HG03521 (cell line): ENCODE measurements around the gene GUCA2A.

ENCODE experiments used
- ATAC-seq: cut with Tn5 transposase; IDR thresholded peaks from one replicate; pipeline ENCODE4 v1.9.1; 2021; ENCODE audit warnings: mild to moderate bottlenecking, moderate library complexity; ENCODE audit not compliant: unreplicated experiment

Gene GUCA2A

DNA sequence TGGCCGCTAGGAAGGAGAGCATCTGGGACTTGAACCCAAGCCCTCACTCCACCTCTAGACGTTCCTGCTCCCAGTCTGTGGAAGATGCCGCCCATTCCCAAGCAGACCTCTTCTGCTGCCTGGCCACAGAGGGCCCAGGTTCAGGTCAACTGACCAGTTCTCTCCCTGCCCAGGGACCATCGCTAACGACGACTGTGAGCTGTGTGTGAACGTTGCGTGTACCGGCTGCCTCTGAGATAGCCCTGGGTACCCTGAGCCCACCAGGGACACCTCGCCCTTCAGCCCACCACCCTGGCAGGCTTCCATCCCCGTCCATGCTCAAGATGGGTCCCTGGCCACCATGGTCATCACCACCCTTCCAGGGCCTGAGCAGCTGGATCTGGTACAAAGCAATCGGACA, 9.2 kb downstream of the GUCA2A start:
- no peak for ATAC-seq

DNA sequence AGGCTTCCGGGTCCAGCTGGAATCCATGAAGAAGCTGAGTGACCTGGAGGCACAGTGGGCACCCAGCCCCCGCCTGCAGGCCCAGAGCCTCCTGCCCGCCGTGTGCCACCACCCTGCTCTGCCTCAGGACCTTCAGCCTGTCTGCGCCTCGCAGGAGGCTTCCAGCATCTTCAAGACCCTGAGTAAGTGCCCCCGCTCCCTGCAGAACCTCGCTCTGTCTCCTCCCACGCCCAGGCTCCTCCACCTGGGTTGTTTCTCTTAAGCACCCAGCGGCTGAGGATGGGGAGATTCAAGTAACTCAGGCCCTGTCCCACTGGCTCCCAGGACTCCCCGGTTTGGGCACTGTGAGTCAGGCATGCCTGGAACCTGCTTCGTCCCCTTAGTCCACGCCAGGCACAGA, 9.9 kb downstream of the GUCA2A start:
- ATAC-seq: no peak

DNA sequence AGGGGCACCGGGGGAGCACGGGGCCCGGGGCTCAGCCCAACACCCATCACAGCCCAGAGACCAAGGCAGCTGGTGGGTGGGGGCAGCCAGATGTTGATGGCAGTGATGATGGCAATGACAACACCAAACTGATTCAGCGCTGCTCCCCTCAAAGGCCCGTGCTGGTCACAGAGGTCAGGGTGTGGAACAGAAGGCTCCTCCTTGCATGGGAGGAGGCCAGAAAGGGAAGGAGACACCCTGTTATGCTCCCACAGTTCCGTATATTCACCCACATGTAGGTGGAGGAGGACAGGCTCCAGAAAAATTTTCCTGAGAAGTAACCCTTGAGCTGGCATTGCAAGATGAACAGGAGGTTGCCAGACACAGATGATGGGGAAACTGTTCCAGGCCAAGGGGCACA, 10.9 kb downstream of the GUCA2A start:
- ATAC-seq: no peak

DNA sequence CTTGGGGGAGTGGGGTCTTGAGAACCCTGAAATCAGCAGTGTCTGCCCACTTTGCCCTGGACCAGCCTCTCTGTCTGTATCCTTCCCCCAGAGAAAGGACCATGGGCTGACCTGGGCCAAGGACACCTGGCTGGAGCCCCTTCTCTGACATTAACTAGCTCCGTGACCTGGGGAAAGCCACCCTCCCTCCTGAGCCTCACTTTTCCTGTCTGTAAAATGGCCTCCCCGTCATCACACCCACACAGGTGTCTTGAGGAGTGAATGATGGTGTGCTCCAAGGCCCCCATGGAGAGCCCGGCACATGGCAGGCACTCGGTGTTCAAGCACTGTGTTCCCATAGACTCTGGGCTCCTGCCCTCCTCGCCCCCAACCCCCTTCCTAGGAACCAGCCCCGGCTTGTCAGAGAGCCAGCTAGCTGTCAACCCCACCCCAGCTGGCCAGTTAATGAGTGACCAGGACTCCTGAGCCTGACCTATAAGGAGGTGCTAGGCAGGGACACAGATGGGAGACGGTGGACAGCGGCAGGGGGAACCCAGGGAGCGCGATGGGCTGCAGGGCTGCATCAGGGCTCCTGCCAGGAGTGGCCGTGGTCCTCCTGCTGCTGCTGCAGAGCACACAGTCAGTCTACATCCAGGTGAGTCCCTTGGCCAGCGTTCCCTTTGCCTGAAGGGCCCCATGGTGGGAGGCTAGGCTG, 11.5 kb downstream of the GUCA2A start, which contains the start of gene GUCA2B:
Gene GUCA2B, plus strand, starts transcription at position 504 of the 694 bp plus-strand sequence. Its CDS starts 41 bp downstream, at position 545.
- ATAC-seq: no peak

DNA sequence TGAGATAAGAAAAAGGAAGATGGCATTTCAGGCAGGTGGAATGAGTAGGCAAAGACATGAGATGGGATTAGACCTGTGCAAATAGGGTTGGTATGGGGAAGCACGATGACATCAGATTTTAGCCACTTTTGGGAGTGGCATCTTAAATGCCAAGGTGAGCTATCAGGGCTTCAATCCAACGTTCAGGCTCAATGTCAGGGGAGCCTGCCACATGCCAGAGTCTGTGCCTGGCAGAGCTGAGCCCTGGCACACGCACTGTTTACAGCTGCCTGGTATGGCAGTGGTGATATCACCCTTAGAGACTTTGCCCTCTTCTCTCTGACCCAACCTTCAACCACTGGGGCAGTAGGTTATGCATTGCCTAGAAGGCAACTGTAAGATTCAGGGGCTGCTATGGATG, 12.4 kb downstream of the GUCA2A start:
- no peak for ATAC-seq

DNA sequence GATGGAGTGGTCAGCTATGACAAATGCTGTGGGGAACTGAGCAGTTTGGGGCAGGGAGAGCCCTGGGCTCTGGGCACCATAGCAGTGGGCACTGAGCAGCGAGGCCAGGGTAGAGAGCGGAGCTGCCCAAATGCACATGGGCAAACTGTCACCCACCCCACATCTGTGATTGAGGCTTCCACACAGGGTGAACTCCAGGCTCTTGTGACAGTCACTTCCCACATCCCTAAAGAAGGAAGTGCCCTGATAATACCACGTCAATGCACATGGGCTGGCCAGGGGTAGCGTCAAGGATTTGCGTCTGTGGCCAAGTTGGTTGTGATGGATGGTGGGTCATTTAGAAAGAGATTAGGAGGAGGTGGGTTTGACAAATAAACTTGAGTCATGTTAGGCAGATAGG, 13.9 kb downstream of the GUCA2A start:
- ATAC-seq: no peak

DNA sequence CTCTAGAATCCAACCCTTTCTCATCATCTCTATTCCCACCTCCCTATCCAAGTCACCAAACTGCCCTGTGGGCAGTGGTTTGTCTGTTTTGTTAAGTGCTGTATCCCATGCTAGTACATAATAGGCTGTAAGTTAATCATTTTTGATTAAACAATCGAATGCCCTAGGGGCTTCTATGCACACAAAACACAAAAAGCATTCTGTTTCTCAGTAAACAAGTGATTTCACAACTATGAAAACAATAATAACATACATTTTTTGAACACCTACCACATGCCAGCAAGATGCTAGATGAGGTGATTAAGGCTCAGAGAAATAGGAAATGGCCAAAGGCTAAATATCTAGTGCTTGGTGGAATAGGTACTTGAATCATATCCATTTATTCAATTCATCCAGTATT, 16.4 kb downstream of the GUCA2A start:
- ATAC-seq: no peak

DNA sequence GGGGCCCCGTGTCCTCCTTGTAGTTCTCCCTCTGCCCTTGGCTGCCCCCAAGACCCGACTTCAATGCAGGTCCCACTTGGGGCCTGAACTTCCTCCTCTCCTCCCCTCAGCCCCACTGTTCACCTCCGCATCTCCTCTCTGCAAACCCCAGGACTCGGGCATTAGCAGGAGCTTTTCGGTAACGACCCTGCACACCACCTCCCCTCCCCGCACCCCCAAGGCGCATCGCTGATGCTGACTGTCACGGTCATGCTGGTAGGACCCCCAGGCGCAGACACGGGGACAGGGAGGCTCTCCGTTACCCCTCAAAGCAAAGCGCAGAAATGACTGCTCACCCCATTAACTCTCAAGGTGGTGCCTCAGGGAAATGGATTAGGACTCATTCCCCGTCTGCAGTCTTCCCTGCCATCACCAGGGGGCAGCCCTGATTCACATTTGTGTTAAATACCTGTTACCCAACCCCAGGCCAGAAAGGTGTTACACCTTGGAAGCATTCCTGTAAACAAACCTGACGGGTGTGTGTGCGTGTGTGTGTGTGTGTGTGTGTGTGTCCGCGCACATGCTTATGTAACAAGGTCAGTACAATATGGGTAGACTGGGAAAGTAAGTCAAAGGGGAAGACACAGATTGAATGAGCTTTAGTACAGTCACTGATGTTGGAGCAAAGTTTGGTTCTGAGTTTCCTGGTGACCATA, 17.8 kb downstream of the GUCA2A start:
- ATAC-seq: no peak

DNA sequence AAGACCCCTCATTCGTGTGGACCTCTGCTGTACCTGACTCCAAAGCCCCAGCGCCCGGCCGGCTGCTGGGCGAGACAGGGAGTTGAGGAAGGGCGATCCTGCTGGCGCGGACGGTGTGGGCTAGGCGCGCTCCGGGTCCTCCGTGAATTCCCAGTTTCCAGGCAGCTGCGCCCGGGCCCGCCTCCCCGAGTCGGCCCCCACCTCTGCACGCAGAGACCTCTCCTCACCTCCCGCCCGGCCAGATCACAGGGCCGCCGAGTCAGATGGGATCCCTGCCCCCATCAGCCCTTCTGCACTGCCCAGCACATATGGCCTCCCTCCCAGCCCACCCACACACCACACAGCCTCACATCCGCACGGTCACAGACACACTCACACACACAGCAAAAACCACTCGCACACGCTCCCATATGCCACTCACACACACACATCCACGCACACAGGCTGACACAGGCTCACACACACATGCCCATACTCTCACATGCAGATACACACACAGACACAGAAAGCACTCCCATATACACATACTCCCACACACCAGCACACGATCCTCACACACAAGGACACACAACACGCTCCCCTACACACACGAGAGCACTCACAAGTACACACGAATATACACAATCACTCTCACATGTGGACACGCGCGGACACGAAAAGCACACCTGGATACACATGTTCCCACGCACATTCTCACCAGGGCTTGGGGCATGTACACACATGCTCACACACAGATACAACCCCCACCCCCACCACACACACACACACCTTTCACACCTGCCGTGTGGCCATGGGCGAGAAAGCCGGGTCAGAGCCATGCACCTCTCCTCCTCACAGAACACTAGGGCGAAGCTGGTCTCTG, 18.6 kb downstream of the GUCA2A start:
- ATAC-seq: no peak

DNA sequence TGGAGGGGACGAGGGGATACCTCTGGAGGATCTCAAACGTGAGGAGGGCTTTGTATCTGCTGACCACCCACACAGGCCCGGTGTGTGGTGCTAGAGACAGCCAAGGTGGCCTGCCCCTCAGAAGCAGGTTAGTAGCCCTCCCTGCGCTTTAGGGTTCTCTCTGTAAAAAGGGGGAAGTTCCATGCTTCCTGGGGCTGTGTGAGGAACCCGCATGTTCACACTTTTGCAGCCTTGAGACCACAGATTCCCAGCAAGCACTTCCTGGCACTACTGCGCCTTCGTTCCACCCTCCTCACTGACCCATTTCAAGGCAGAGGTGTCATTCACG, 19.2 kb downstream of the GUCA2A start:
- ATAC-seq: no peak

DNA sequence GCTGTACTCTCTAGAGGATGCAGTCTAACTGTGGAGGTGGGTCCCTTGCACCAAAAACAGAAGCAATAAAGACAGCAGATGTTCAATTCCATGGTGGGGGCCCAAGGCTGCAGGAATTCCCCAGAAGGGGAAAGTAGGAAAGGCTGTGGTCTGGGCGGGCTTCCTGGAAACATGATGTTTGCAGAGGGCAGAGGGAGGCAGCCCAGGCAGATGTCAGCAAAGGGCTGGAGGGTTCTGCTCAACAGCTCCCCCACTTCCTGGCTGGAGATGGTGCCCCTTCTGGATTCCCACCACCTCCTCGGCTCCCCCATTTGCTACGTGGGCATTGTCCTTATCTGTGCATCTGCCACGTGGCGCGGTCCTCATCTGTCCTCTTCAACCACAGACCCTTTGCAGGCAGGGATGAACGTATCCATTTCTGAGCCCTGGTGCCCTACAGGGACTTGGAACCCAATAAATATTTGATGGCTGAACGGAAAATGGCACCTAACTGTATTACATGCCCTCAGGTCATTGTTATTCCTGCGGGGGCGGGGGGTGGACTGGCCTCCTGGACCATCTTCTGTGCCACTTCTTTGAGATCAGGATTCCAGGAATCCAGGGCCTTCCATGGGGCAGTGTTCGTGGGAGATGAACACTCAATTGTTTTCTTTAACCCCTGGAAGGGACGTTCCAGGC, 19.7 kb downstream of the GUCA2A start:
- no peak for ATAC-seq

DNA sequence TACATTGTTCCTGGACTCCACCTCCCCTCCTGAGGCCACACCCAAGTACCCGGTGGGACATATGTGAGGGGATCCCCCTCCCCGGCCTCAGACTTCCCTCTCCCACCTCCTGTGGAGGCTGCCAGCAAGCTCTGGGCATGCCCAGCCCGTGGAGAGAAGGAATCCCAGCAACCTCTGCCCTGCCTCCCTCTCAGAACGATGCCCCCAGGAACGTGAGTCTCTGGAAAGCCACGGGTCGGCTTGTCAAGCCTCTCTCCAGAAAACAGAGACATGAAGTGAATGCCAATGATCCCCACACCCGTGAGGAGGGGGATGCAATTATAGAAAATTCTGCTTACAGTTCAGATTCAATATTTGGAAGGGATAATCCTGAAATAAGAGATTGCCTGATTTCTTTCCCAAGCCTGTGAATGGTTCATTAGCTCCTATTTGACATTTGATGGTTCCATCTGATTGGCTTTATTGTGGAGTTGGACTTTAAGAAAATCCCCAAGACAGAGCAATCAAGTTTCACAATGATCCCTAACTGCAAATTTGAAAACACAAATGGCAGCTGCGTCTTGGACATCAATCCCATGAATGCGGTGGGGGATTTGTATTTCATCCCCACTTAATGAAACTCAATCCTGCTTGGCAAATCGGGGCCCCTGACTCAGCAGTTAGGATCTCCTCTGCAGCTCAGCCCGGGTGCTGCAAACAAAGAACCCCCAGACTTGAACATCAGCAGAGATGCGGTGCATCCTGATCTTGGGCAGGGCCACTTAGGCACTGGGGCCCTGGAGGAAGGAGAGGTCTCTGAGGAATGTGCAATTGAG, 20.4 kb downstream of the GUCA2A start:
- no peak for ATAC-seq

DNA sequence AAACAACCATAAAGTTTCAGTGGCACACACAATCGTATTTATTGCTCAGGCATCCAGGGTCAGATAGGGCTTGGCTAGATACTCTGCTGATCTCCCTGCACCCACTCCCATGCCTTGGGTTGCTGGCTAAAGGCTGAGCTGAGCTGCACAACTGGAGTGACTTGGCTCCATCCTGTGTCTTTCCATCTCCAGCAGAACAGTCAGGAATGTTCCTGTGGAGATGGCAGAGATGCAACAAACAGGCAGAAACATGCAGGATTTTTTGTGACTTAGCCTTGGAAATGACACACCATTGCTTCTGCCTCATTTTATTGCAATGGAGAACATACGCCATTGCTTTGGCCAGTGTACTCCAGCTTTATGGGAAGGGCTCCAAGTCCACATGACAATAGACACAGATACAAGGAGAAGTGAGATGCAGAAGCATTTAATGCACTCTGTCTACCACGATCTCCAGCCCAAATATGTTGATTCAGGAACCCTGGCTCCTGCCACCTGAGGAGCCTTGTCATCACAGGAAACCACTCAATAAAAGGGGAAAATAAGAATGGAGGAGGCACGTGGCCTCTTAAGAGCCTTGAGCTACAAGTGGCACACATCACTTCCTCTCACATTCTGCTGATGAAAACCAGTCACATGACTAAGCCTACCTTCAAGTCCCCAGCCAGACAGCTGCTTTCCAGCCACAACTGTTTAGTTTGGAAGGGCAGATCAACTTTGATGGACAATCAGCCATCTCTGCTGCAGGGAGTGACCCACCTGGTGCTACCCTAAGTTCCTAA, 21.5 kb downstream of the GUCA2A start:
- no peak for ATAC-seq

DNA sequence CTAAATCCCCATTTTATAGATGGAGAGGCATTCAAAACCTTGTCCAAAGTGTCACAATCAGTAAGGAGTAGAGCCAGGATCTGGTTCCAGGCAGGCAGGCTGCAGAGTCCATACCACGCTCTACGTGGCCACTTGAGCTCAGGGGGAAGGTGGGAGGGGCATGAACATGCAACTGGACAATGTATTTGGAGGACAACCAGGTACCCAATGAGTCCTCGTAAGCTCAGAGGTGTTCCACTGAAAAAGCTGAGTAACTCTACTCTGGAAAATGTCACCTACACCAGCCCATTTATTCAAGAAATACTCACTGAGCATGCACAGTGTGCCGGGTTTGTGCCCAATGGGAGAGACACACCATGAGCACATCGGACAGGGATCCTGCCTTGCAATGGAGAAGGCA, 22.6 kb downstream of the GUCA2A start:
- ATAC-seq: no peak

DNA sequence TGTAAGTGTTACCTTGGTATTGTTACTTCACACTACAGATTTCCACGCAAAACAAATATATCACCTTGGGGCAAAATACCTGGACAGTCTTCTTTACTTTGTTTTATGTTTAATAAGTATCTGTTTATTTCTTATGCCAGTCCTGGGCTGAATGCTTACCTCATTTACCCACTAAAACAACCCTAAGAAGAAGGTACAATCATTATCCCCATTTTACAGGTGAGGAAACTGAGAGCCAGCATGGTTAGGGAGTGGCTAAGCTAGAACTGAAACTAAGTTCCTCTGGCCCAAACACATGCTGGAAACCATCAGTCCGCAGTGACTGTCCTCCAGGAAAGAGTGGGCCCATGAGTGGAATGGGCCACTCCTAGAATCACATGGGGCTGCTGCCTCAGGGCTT, 24.4 kb downstream of the GUCA2A start:
- no peak for ATAC-seq

DNA sequence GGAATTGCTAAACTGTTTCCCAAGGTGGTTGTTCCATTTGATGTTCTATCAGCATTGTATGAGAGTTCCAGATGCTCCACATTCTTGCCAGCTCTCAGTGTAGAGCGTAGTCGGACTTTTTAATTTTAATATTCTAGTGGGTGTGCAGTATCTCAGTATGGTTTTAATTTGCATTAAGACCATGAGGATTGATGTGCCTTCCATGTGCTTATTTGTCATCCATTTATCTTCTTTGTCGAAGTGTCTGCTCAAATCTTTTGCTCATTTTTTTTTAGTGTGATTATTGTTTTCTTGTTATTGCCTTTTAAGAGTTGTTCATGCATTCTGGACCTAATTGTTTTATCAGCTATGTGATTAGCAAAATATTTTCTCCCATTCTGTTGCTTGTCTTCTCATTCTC, 25.1 kb downstream of the GUCA2A start:
- no peak for ATAC-seq

DNA sequence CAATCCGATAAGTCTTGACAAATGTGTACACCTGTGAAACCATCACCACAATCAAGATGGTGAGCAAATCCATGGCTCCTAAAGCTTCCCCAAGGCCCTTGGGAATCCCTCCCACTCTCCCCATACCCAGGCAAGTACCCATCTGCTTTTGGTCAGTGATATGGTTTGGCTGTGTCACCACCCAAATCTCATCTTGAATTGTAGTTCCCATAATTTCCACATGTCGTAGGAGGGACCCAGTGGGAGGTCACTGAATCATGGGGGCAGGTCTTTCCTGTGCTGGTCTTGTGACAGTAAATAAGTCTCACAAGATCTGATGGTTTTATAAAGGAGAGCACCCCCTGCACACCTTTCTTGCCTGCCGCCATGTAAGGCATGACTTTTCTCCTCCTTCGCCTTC, 26.0 kb downstream of the GUCA2A start:
- ATAC-seq: no peak

DNA sequence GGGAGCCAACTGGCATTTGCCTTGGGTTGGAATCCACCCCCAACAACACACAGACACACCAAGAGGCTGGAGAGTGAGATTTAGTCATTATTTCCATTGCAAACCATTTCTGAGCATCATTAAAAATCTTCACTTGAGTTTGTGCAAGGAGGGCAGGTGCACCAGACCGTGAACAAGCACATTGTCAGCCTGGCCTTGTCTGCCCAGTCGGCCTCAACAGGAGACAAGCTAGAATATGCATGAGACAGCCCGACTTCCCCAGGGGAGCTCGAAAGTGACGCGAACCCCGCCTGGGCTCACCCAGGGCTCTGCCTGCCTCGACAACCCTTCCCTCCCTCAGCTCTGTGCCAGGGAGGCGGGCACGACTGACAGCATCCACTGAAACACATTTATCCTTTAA, 26.8 kb downstream of the GUCA2A start:
- no peak for ATAC-seq

DNA sequence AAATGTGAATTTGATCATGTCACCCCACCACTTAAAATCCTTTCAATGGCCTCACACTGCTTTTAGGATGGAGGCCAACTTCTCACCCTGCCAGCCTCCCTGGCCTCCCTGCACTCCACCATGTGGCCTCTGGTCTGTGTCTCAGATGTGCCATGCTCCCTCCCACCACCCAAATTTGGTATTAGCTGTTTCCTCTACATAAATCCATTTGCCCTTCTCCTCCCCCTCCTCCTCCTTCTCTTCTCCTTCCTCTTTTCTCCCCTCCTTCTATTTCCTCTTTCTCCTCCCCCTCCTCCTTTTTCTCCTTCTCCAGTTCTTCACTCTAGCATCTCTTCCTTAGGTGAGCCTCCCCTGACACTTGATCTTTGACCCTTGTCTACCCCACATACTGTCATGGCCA, 28.1 kb downstream of the GUCA2A start:
- no peak for ATAC-seq

DNA sequence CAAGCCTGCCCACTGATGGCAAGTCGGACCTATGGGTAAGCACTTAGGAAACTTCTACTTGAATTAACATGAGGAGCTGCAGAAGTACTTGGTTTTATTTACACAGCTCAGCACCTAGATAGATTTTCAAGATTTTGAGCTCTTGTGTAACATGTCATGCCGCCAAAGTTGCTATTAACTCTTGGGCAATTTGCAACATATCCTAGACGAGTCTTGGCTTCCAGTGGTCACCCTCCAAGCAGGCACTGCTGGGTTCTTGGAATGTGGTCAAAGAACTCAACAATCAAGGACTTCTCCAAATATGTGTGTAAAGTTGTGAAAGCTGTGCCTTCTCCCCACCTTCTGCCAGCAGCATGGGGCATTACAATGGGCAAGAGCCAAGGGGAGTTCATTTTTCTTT, 29.1 kb downstream of the GUCA2A start:
- ATAC-seq: no peak
